ENCODE data around the gene CHCHD3. TPM values are rescaled to one million over a fixed set of nuclear protein-coding genes. Genes with fewer than 3 reads are reported as not detected.

CHCHD3 gene
- total RNA-seq, 2 experiments from 2014 or later: 39.0 to 41.5 TPM

GRCh38 chr7:133065301-133065700, 16.6 kb downstream of the CHCHD3 start:
- ChIA-PET CTCF (no interaction called here), POLR2A (no interaction called here)
- H3K4me3 Mint-ChIP-seq: no peak overlapping the region
- no peaks in the 10 kb centered on the region for H3K9me3 Mint-ChIP-seq
- no peaks in the 10 kb centered on the region for H3K27me3 Mint-ChIP-seq
- no peaks in the 10 kb centered on the region for H3K4me1 Mint-ChIP-seq
- no peak overlapping the region for H3K27ac Mint-ChIP-seq
- H3K36me3 Mint-ChIP-seq (ENCODE audit: low read depth): peaks cover 31% of the 10 kb centered on the region
- no peak for DNase-seq

GRCh38 chr7:133064082-133064820, 17.6 kb downstream of the CHCHD3 start:
- no peaks in the 10 kb centered on the region for H3K4me1 Mint-ChIP-seq
- H3K36me3 Mint-ChIP-seq (ENCODE audit: low read depth): peaks cover 37% of the 10 kb centered on the region
- DNase-seq: no peak
- H3K27ac Mint-ChIP-seq: no peak overlapping the region
- no peaks in the 10 kb centered on the region for H3K27me3 Mint-ChIP-seq
- H3K9me3 Mint-ChIP-seq: no peaks in the 10 kb centered on the region
- ChIA-PET POLR2A (interaction anchor here (1.0 kb wide), 1 partner anchor 18 kb away, joined by 4 read pairs; the partner anchor contains the start of gene CHCHD3), CTCF (no interaction called here)
- no peak overlapping the region for H3K4me3 Mint-ChIP-seq

- DNase-seq: no peak
- Mint-ChIP-seq H3K9me3 (no peaks in the 10 kb centered on the region), H3K4me1 (peaks cover 2% of the 10 kb centered on the region), H3K36me3 (ENCODE audit: low read depth) (peaks cover 20% of the 10 kb centered on the region), H3K4me3 (no peak overlapping the region), H3K27me3 (no peaks in the 10 kb centered on the region), H3K27ac (no peak overlapping the region)
- ChIA-PET POLR2A (no interaction called here), CTCF (no interaction called here)
These were observed 20.1 kb downstream of the CHCHD3 start for GRCh38 chr7:133061792-133062191.

- CTCF ChIA-PET: no interaction called here
- peaks cover 16% of the 10 kb centered on the region for H3K36me3 Mint-ChIP-seq (ENCODE audit: low read depth)
These were observed 20.5 kb downstream of the CHCHD3 start for GRCh38 chr7:133061357-133061756.

GRCh38 chr7:133060004-133060403, 21.9 kb downstream of the CHCHD3 start:
- no peaks in the 10 kb centered on the region for H3K9me3 Mint-ChIP-seq
- ChIA-PET POLR2A (no interaction called here), CTCF (no interaction called here)
- no peaks in the 10 kb centered on the region for H3K27me3 Mint-ChIP-seq
- DNase-seq: no peak
- H3K4me1 Mint-ChIP-seq: peaks cover 3% of the 10 kb centered on the region
- no peak overlapping the region for H3K4me3 Mint-ChIP-seq
- H3K36me3 Mint-ChIP-seq (ENCODE audit: low read depth): peaks cover 16% of the 10 kb centered on the region
- no peak overlapping the region for H3K27ac Mint-ChIP-seq

More at GRCh38 chr7:133061357-133061756, 20.5 kb downstream of the CHCHD3 start:
- Mint-ChIP-seq H3K27me3 (no peaks in the 10 kb centered on the region), H3K4me3 (no peak overlapping the region), H3K27ac (no peak overlapping the region), H3K4me1 (peaks cover 3% of the 10 kb centered on the region), H3K9me3 (no peaks in the 10 kb centered on the region)
- POLR2A ChIA-PET: no interaction called here
- no peak for DNase-seq

- Mint-ChIP-seq H3K4me3 (no peak overlapping the region), H3K9me3 (no peaks in the 10 kb centered on the region), H3K4me1 (peaks cover 3% of the 10 kb centered on the region), H3K36me3 (ENCODE audit: low read depth) (peaks cover 12% of the 10 kb centered on the region), H3K27me3 (no peaks in the 10 kb centered on the region), H3K27ac (no peak overlapping the region)
- ChIA-PET POLR2A (no interaction called here), CTCF (no interaction called here)
- no peak for DNase-seq
These were observed 22.6 kb downstream of the CHCHD3 start for GRCh38 chr7:133059263-133059662.

- CTCF ChIA-PET: no interaction called here
- Mint-ChIP-seq H3K36me3 (ENCODE audit: low read depth) (peaks cover 12% of the 10 kb centered on the region), H3K4me3 (no peak overlapping the region), H3K27ac (no peak overlapping the region), H3K27me3 (no peaks in the 10 kb centered on the region), H3K4me1 (peaks cover 5% of the 10 kb centered on the region), H3K9me3 (no peaks in the 10 kb centered on the region)
- POLR2A ChIA-PET: no interaction called here
- no peak for DNase-seq
These were observed 25.3 kb downstream of the CHCHD3 start for GRCh38 chr7:133056370-133057238.

- DNase-seq: no peak
- Mint-ChIP-seq H3K4me1 (peaks cover 5% of the 10 kb centered on the region), H3K36me3 (ENCODE audit: low read depth) (no peaks in the 10 kb centered on the region), H3K9me3 (no peaks in the 10 kb centered on the region), H3K4me3 (no peak overlapping the region), H3K27me3 (no peaks in the 10 kb centered on the region), H3K27ac (no peak overlapping the region)
- CTCF ChIA-PET: no interaction called here
- POLR2A ChIA-PET: no interaction called here
These were observed 27.6 kb downstream of the CHCHD3 start for GRCh38 chr7:133054162-133054840.

GRCh38 chr7:133053321-133053891, 28.5 kb downstream of the CHCHD3 start:
- Mint-ChIP-seq H3K4me1 (peaks cover 5% of the 10 kb centered on the region), H3K4me3 (no peak overlapping the region), H3K27me3 (no peaks in the 10 kb centered on the region), H3K36me3 (ENCODE audit: low read depth) (no peaks in the 10 kb centered on the region), H3K27ac (no peak overlapping the region), H3K9me3 (no peaks in the 10 kb centered on the region)
- POLR2A ChIA-PET: no interaction called here
- DNase-seq: no peak
- CTCF ChIA-PET: no interaction called here

- H3K4me1 Mint-ChIP-seq: peaks cover 5% of the 10 kb centered on the region
- no peaks in the 10 kb centered on the region for H3K9me3 Mint-ChIP-seq
- no peak overlapping the region for H3K4me3 Mint-ChIP-seq
- no peak for DNase-seq
- ChIA-PET CTCF (no interaction called here), POLR2A (no interaction called here)
- H3K27ac Mint-ChIP-seq: no peak overlapping the region
- H3K27me3 Mint-ChIP-seq: no peaks in the 10 kb centered on the region
- H3K36me3 Mint-ChIP-seq (ENCODE audit: low read depth): no peaks in the 10 kb centered on the region
These were observed 29.1 kb downstream of the CHCHD3 start for GRCh38 chr7:133052826-133053225.

GRCh38 chr7:133052401-133052756, 29.5 kb downstream of the CHCHD3 start:
- ChIA-PET CTCF (no interaction called here), POLR2A (no interaction called here)
- no peak for DNase-seq
- peaks cover 5% of the 10 kb centered on the region for H3K4me1 Mint-ChIP-seq
- H3K4me3 Mint-ChIP-seq: no peak overlapping the region
- no peaks in the 10 kb centered on the region for H3K9me3 Mint-ChIP-seq
- peaks cover 2% of the 10 kb centered on the region for H3K36me3 Mint-ChIP-seq (ENCODE audit: low read depth)
- H3K27me3 Mint-ChIP-seq: no peaks in the 10 kb centered on the region
- no peak overlapping the region for H3K27ac Mint-ChIP-seq

- ChIA-PET CTCF (no interaction called here), POLR2A (no interaction called here)
- no peak overlapping the region for H3K27ac Mint-ChIP-seq
- no peaks in the 10 kb centered on the region for H3K9me3 Mint-ChIP-seq
- H3K27me3 Mint-ChIP-seq: no peaks in the 10 kb centered on the region
- no peak overlapping the region for H3K4me3 Mint-ChIP-seq
- peaks cover 4% of the 10 kb centered on the region for H3K36me3 Mint-ChIP-seq (ENCODE audit: low read depth)
- no peak for DNase-seq
- H3K4me1 Mint-ChIP-seq: peaks cover 3% of the 10 kb centered on the region
These were observed 30.0 kb downstream of the CHCHD3 start for GRCh38 chr7:133051719-133052400.

GRCh38 chr7:133051066-133051465, 30.8 kb downstream of the CHCHD3 start:
- Mint-ChIP-seq H3K27me3 (no peaks in the 10 kb centered on the region), H3K4me3 (no peak overlapping the region), H3K4me1 (peaks cover 1% of the 10 kb centered on the region), H3K27ac (no peak overlapping the region), H3K9me3 (no peaks in the 10 kb centered on the region), H3K36me3 (ENCODE audit: low read depth) (peaks cover 4% of the 10 kb centered on the region)
- DNase-seq: no peak
- ChIA-PET CTCF (interaction anchor here (0.6 to 0.8 kb wide), 2 partner anchors 41 to 730 kb away, joined by 3 to 4 read pairs; no protein-coding TSS in a partner anchor), POLR2A (no interaction called here)

Measured in activated CD4-positive, alpha-beta memory T cell treated with anti-CD3 and anti-CD28 coated beads, Interleukin-2, amount 10 ng/mL, durations not matched to agents 7 days and 5 days (primary cell).